Daoy (cell line): ENCODE measurements around the gene PSMB7. TPM values are rescaled to one million over a fixed set of nuclear protein-coding genes. Genes with fewer than 3 reads are reported as not detected.

Experiments
- DNase-seq: peaks from one replicate; pipeline ENCODE4 v3.0.0-alpha.2; 2015; ENCODE audit warnings: low read depth
- total RNA-seq: library from RNA; depleted of rRNA; stranded (reverse); fragments of >200 nt; shearing (Covaris generic); gene quantifications from 2 replicates; pipeline ENCODE4 v1.2.3, GENCODE V29; 2014

PSMB7 gene
- total RNA-seq, 1 experiment from 2014 or later, result 640 TPM

DNA sequence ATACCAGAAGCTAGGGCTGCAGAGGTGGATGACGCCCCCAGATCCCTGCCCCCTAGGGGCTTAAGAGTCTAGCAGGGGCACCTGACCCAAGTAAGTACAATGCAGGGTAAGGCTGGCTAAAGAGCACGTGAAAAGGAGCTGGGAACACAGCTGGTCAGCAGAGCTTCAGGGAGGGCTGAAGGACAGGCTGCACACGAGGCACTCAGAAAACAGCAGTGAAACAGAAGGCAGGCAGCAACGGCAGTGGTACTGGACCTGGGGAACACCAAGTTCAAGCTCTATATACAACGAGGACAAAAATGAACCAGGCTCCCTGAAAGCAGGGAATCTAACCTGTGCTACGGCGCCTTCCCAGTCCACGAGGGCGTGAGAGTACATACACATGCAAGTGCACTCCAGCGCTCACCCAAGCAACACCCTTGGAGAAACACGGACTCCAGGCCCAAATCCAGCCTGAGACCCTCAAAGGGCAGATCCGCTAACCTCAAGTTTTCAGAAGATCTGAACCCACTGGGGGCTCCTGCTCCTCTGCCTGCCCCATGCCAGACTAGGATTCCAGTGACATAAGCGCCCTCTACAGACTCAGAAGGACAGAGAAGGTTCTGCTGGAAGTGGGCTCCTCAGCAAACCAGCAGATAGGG is 57.4 kb downstream of the PSMB7 start:
- no peak for DNase-seq

DNA sequence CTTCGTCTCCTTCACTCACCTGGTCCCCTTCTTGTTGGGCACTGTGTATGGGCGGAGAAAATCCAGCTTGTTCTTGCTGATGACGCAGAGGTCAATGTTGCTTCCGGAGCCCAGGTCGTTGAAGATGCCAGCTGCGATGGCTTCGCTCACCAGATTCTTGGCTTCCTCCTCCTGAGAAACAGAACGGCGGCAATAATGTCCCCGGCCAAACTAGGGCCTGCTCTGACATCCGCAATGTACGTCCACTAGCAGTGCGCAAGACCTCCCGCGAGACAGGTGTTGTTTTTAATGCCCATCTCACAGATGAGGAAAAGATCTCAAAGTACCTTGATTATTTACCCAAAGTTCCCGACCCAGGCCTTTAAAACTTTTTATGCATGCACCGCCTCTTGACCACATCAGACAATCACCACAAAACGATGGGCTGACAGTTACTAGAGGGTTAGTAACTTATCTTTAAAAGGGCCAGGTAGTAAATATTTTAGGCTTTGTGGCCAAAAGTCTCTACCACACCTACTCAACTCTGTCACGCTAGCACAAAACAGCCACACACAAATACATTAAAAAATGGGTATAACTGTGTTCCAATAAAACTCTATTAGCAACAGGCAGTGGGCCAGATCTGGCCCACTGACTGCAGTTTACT is 58.4 kb downstream of the PSMB7 start:
- DNase-seq, result no peak

GRCh38 chr9:124355941-124356744 is 59.1 kb downstream of the PSMB7 start:
- no peak for DNase-seq

- no peak for DNase-seq
These were observed 60.0 kb downstream of the PSMB7 start for GRCh38 chr9:124355039-124355940.

DNA sequence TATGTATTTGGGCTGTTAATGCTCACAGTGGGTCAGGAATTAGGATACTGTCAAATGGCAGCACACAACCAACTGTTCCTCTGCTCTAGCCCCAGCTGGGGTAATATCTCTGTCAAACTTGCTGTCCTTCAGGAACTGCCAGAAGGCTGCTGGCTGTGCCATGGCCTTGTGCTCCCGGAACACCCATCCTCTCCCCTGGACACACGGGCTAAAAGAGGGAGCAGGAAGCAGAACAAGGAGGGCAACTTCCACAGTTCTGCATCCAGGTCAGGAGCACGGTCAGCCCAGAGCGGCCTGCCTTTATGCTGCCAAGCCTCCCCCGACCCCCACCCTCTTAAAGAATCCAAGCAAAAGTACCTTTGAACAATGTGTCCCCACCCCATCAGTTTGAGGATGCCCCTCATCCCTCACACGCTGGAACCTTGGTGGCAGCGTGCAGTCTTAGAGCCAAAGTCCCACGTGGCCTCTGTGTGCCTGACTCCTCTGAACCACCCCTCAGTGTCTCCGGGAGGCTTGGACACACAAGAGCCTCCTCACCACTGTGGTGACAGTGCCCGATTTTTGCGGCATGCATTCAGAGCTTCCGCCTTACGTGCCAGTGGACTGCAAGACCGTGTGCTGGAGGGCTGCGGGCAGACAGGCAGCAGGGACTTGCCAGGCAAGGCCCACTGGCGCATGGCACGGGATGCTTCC is 60.8 kb downstream of the PSMB7 start:
- no peak for DNase-seq

DNA sequence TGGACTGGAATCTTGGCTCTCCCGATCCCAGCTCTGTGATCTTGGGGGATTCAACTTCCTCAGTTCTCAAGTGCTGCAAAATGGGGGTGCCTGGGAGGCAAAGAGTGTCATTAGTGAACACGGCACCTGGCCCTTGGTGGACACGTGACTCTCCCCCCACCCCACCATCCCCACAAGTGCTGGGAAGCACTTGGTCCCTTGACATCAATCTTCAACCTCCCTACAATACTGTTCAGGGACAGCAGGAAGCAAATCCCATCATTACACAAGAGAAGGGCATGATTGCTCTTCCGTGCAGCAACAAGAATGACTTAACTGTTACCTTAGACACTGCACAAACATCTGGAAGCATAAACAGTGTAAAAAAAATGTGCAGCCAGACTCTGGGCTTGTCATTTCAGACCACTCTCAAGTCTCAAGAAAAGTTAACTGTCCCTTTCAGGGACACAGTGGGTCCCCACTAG is 61.4 kb downstream of the PSMB7 start:
- DNase-seq, result no peak

- no peak for DNase-seq
These were observed 62.0 kb downstream of the PSMB7 start for GRCh38 chr9:124353166-124353768.

GRCh38 chr9:124352616-124353015 is 62.6 kb downstream of the PSMB7 start:
- DNase-seq, result no peak

- DNase-seq, result no peak
These were observed 63.4 kb downstream of the PSMB7 start for GRCh38 chr9:124351672-124352468.

- DNase-seq, result no peak
These were observed 64.6 kb downstream of the PSMB7 start for GRCh38 chr9:124350494-124351263.

- no peak for DNase-seq
These were observed 65.4 kb downstream of the PSMB7 start for GRCh38 chr9:124349675-124350493.

GRCh38 chr9:124349267-124349666 is 66.0 kb downstream of the PSMB7 start:
- DNase-seq, result no peak

GRCh38 chr9:124348831-124349230 is 66.4 kb downstream of the PSMB7 start:
- no peak for DNase-seq

- no peak for DNase-seq
These were observed 66.9 kb downstream of the PSMB7 start for GRCh38 chr9:124348363-124348762.

DNA sequence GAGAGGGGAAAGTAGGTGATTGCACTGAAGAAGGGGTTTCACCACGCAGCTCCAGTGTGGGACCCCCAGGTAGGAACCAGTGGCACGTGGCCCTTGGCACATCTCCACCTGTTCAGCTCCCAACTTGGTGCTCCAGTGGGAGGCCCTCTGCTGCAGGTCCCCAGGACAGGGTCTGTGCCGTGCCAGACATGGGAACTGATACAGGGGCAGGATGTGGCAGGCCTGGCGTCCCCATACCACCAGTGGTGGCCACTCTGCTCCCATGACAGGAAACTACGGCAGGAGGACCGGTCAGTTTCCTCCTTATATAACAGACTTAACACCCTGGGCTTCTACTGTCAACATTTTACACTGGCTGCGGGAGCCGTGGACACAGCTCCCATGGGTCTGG is 67.3 kb downstream of the PSMB7 start:
- no peak for DNase-seq

- no peak for DNase-seq
These were observed 67.9 kb downstream of the PSMB7 start for GRCh38 chr9:124347206-124347967.
